Measurements from ENCODE around the gene FBN1. TPM values are rescaled to one million over a fixed set of nuclear protein-coding genes. Genes with fewer than 3 reads are reported as not detected.

Gene FBN1
- total RNA-seq, 4 donors from 2014 or later = 128 to 325 (median 215) TPM

DNA sequence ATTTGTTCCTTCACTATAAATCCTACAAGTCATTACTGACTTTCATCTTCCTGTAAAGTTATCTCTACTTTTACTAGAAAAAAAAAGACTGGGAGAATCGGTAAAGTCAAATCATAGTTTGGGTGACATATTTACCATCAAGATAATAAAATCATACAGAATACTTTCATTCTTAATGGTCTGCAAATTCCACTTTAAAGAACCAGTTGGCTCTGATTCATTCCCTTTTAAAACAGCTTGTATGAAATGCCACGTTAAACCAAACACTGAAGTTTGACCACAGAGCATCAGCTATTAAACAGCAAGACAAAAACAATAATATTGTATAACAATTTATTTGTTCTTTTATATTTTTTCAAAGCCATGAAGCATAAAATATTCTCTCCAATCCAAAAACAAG is 100.7 kb downstream of the FBN1 start:
- TF ChIP-seq, protein P1, sequence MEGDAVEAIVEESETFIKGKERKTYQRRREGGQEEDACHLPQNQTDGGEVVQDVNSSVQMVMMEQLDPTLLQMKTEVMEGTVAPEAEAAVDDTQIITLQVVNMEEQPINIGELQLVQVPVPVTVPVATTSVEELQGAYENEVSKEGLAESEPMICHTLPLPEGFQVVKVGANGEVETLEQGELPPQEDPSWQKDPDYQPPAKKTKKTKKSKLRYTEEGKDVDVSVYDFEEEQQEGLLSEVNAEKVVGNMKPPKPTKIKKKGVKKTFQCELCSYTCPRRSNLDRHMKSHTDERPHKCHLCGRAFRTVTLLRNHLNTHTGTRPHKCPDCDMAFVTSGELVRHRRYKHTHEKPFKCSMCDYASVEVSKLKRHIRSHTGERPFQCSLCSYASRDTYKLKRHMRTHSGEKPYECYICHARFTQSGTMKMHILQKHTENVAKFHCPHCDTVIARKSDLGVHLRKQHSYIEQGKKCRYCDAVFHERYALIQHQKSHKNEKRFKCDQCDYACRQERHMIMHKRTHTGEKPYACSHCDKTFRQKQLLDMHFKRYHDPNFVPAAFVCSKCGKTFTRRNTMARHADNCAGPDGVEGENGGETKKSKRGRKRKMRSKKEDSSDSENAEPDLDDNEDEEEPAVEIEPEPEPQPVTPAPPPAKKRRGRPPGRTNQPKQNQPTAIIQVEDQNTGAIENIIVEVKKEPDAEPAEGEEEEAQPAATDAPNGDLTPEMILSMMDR (IDR thresholded peaks at IDR 0.05; ENCODE audit: low read depth) = no peak

DNA sequence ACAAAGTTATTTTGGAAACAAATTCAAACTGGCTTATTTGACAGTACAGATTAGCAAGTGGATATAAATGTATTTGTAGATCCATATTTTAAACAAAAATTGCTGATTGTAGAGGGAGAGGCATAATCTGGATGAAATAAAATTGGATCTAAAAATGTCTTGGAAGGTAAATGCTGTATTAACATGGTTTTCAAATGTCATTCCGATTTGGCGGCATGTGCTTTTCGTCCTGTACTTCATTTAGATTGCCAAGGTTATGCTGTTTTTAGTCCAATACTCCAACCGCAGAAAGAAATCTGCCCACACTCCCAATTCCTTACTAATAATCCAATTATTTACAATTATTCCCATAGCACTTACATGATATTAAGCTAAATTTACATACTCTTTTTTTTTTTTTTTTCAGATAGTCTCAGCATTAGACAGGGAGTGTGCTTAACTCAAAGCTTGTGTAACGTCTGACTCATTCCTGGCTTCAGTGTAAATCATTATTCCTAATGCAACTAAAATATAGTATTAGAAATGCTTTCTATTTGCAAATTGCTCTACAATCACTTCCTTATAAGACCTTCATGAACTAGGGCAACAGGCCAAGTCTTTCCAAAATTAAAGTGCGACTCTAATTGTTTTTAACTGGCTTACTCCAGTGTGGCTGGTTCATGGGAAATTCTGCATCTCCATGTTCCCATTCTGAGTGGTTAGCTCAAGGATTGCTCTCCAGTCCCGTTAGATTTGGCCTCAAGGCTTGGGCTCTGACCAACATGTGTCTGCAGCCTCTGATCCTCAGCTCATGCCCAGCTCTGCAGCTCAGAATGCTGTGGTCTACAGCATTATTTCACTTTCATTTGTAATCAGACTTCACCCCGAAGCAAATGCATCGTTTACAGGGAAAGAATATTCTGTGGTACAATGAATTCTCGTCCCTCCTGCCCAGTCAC is 103.9 kb downstream of the FBN1 start:
- TF ChIP-seq, protein P1 (IDR thresholded peaks at IDR 0.05; ENCODE audit: low read depth) = no peak

DNA sequence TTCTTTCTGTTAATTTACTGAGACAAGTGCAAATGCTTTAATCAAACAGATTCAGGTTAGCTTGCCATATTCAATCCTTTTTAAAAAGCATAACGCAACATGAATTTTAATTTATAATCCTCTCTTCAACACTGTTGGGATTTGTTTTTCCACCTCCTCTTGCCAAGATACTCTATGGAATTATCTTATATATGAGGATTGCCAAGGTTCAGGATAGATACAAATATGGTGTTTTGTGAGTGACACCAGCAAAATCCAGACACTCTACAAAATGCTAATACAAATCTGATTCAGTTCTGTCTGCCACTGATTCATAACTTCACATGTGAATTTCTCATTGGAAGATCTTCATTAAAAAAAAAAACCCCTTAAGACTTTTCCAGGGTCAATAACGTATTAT is 104.8 kb downstream of the FBN1 start:
- TF ChIP-seq, protein P1 (IDR thresholded peaks at IDR 0.05; ENCODE audit: low read depth) = no peak

DNA sequence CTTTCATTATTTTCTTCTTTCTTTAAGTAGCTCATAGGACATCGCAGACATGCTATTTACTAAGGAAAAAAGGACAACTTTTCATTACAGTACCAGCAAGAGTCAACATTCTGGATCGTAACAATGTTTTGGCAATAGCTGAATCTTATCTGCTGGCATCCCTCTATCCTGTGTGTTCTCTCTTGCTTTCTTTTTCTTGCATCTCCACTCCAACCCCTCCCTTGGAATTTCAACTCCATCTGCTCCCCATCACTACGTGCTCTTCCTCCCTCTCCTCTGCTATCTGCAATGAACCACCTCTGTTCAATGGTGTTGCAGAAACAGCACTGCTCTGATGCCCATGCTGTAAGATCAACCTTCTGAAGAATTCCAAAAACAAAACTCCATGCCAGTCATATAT is 106.6 kb downstream of the FBN1 start:
- TF ChIP-seq, protein P1 (IDR thresholded peaks at IDR 0.05; ENCODE audit: low read depth) = no peak

DNA sequence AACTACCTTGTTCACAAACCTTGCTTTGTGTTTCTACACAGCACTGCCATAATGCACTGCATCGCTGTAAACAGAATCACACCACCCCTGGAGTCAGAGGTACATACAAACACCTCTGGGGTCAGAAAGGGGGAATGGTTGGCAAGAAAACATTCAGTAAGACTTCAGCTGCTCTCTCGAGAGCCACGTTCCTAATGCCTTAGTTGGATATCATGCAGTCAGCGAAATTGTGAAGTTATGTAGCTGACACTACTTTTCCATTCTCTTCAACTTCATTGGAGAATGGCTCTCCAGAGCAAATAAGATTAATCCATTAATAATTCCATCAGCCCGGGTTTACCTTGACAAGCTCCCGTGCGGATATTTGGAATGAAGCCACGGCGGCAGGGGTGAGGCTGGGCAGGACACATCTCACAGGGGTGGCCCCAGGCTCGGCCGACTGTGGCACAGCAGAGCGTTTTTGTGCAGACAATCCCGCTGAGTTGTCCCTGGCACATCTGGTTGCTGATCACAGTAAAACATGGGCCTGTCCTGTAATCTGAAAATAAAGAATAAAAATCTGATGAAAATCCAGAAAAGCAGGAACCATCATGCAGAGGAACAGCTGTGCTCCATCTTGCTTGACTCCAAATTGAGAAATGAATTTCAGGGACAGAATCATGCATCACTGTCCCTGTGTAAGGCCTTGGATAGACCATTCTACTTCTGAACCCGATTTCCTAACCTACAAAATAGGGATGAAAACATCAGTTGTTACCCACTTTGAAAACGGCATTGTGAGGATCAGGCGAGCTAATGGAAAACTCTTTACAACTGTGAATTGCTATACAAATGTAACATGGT is 108.0 kb downstream of the FBN1 start:
- TF ChIP-seq, protein P1 (IDR thresholded peaks at IDR 0.05; ENCODE audit: low read depth) = no peak

DNA sequence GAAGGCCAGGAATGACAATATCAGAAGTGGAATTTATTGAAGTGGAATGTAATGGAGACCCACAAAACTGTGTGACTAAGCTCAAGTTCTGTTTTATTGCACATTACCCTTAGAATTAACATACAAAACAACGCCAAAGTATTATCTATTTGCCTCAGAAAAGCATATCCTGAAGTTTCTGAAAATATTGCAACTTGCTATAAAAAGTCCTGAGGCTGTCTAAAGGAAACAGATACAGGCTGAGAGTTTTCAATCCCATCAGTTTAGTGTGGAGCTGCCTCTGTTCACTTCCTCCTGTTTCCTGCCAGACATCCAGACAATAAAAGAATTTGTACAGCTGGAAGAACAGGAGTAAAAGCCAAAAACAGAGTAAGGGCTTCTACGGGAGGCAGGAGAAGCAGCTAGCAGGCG is 108.8 kb downstream of the FBN1 start:
- TF ChIP-seq, protein P1 (IDR thresholded peaks at IDR 0.05; ENCODE audit: low read depth) = no peak

DNA sequence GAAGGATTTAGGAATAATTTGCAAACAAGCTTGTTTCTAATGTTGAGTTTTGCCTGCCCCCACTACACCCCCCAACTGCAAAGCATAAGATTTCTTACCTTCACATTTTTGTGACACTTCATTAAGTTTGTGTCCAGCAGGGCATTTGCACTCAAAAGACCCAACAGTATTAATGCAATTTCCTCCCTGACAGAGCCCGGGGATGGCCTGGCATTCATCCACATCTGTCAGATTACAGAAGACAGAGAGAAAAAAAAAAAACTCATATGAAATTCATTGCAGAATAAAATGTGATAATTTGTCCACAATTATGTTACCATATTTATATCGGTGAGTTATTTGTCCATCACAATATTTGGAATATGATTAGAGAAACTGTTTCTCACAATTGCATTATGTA is 111.5 kb downstream of the FBN1 start:
- TF ChIP-seq, protein P1 (IDR thresholded peaks at IDR 0.05; ENCODE audit: low read depth) = no peak

All from subcutaneous adipose tissue (tissue), 4 donors.